HG03354 (cell line): ENCODE data around the gene OPRM1.
"Not testable (repeated sequence)": the region's sequence is repeated elsewhere in the genome, so short reads cannot be mapped to it uniquely, and the experiment has no call there.

ENCODE experiments used
- ATAC-seq: cut with Tn5 transposase; IDR thresholded peaks from one replicate; pipeline ENCODE4 v1.9.1; 2021; ENCODE audit warnings: mild to moderate bottlenecking; ENCODE audit not compliant: unreplicated experiment, poor library complexity, severe bottlenecking

The OPRM1 gene

GRCh38 chr6:154196333-154196885 is 157.4 kb downstream of the OPRM1 start:
- no peak for ATAC-seq

- no peak for ATAC-seq
Observed at GRCh38 chr6:154197196-154197860, 158.3 kb downstream of the OPRM1 start.

- ATAC-seq = not testable (repeated sequence)
Observed at GRCh38 chr6:154201688-154202087, 162.6 kb downstream of the OPRM1 start.

GRCh38 chr6:154202339-154202738 is 163.3 kb downstream of the OPRM1 start:
- no peak for ATAC-seq

GRCh38 chr6:154202958-154203357 is 163.9 kb downstream of the OPRM1 start:
- no peak for ATAC-seq

- no peak for ATAC-seq
Observed at GRCh38 chr6:154206141-154206540, 167.1 kb downstream of the OPRM1 start.

GRCh38 chr6:154206996-154207395 is 168.0 kb downstream of the OPRM1 start:
- ATAC-seq = no peak

- ATAC-seq = no peak
Observed at GRCh38 chr6:154209555-154209954, 170.5 kb downstream of the OPRM1 start.

GRCh38 chr6:154210678-154211077 is 171.6 kb downstream of the OPRM1 start:
- no peak for ATAC-seq

- no peak for ATAC-seq
Observed at GRCh38 chr6:154213782-154214181, 174.7 kb downstream of the OPRM1 start.

- ATAC-seq = peak; percentile 29
Observed at GRCh38 chr6:154218301-154218700, 179.3 kb downstream of the OPRM1 start.

GRCh38 chr6:154218787-154219186 is 179.7 kb downstream of the OPRM1 start:
- no peak for ATAC-seq

- ATAC-seq = no peak
Observed at GRCh38 chr6:154219250-154219649, 180.2 kb downstream of the OPRM1 start.

- ATAC-seq = no peak
Observed at GRCh38 chr6:154222716-154223115, 183.7 kb downstream of the OPRM1 start.

GRCh38 chr6:154223296-154223695 is 184.3 kb downstream of the OPRM1 start:
- no peak for ATAC-seq

GRCh38 chr6:154226461-154226860 is 187.4 kb downstream of the OPRM1 start:
- ATAC-seq = no peak

GRCh38 chr6:154227862-154228520 is 189.0 kb downstream of the OPRM1 start:
- ATAC-seq = no peak

- ATAC-seq = no peak
Observed at GRCh38 chr6:154228521-154228905, 189.5 kb downstream of the OPRM1 start.

- peak; percentile 78 for ATAC-seq
Observed at GRCh38 chr6:154229786-154230185, 190.7 kb downstream of the OPRM1 start.

- no peak for ATAC-seq
Observed at GRCh38 chr6:154230393-154230792, 191.4 kb downstream of the OPRM1 start.

GRCh38 chr6:154230910-154231595 is 192.0 kb downstream of the OPRM1 start:
- ATAC-seq = no peak
